ENCODE data around the gene LSM12.

LSM12 gene

GRCh38 chr17:43984521-43984920 lies 82.0 kb downstream of the LSM12 start:
- no peak for DNase-seq
